GM19467 (cell line): Measurements from ENCODE around the gene TMEM87A.

Source experiments
- ATAC-seq: cut with Tn5 transposase; IDR thresholded peaks from one replicate; pipeline ENCODE4 v1.9.1; 2021; ENCODE audit warnings: mild to moderate bottlenecking, moderate library complexity; ENCODE audit not compliant: unreplicated experiment

The TMEM87A gene

DNA sequence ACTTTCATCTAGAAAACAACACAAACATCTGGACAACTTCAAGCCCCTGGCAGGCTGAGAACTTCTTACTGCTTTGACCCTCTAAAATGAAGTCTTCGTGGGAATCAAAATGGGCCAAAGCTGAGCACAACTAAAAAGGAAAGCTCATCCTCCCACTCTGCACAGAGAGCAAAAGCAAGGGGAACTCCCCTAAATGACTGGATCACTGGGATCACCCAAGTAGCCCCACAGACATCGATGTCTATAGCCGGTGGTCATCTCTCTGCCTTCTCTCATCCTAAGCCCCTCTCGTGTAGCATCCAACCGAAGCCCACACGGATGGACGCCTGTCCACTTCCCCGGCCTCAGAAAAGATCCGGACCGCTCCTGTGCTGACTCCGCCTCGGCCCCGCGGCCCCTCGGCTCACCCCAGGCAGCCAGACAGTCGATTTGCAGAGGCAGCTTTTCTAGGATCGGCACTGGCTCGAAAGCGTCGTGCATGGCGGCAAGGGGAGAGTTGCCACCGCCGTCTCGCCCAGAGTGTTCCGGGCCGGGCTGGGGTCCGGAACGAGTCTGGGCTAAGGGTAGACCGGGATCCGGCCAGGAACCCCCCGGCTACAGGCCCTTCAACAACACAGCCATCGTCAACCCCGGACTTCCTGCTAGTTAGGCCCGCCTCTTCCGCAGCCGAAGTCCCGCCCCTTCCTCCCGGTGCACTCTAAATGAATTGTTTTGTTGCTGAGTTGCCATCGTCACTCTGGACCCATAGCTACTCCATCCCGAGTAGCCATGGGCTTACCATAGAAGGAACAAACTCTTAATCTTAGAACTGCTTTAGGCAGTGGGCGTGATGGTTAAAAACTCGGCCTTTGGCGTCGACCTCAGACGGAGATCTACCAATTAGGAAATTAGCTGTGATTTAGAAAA, 65.3 kb downstream of the TMEM87A start, which contains the start of gene VPS39:
VPS39 (minus strand) TSS at position 631 of the 906 bp plus-strand sequence; CDS start at position 480, 151 bp downstream.
- peak; percentile 86 for ATAC-seq

DNA sequence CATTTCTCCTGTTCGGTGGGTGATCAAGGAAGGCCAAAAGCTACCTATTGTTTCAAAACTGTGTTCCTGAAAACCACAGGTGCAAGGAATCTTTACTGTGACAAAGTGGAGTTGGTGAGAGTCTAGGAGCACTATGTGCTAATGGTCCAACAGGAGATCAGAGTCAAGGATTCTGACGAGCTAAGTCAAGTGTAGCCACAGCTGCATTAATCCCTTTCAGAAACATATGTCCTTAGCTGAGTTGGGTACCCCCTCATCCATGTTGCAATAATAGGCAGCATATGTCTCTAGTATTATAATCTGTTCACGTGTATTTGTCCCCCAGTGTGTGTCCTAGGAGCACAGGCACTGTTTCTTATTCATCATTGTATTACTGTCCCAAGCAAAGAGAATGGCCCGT, 66.8 kb downstream of the TMEM87A start:
- no peak for ATAC-seq

- ATAC-seq: no peak
Observed at GRCh38 chr15:42203891-42204290, 69.3 kb downstream of the TMEM87A start.

DNA sequence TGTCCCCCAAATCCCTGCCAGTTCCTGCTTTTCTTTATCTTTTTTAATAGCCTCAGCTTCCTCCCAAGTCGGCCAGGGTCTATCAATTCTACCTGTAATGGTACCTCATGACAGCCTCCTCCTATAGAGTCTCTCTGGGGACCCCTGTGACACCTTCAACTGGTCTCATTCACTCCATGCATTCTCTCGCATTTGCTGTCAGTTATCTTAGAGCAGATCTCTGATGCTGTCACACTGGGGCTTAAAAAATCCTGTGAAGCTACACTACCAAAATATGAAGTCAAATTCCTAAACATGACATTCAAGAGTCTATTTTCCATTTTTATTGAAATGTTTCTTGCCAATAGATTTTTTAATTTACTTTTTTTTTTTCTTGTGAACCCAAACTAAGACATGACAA, 70.6 kb downstream of the TMEM87A start:
- no peak for ATAC-seq

GRCh38 chr15:42201801-42202200, 71.4 kb downstream of the TMEM87A start:
- ATAC-seq: no peak

DNA sequence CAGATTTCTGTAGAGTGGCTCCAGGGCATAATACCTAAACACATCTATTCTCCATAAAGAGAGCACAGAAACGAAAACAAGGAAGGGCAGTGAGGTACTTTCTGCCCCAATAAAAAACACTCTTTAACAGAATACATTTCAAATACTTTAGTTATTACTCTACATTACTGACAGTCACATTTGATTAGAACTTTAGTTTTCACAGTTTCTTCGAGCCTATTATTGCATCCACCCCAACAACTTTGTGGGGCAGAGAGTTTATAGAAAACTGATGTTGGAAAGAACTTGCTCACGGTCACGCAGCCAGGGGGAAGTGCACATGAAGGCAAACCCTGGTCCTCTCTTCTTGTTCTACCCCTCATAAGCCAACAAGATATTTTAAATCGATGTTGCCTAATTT, 74.1 kb downstream of the TMEM87A start:
- ATAC-seq: no peak

GRCh38 chr15:42198516-42198915, 74.7 kb downstream of the TMEM87A start:
- ATAC-seq: no peak

GRCh38 chr15:42194513-42194912, 78.7 kb downstream of the TMEM87A start:
- no peak for ATAC-seq

GRCh38 chr15:42193383-42193782, 79.8 kb downstream of the TMEM87A start:
- no peak for ATAC-seq

DNA sequence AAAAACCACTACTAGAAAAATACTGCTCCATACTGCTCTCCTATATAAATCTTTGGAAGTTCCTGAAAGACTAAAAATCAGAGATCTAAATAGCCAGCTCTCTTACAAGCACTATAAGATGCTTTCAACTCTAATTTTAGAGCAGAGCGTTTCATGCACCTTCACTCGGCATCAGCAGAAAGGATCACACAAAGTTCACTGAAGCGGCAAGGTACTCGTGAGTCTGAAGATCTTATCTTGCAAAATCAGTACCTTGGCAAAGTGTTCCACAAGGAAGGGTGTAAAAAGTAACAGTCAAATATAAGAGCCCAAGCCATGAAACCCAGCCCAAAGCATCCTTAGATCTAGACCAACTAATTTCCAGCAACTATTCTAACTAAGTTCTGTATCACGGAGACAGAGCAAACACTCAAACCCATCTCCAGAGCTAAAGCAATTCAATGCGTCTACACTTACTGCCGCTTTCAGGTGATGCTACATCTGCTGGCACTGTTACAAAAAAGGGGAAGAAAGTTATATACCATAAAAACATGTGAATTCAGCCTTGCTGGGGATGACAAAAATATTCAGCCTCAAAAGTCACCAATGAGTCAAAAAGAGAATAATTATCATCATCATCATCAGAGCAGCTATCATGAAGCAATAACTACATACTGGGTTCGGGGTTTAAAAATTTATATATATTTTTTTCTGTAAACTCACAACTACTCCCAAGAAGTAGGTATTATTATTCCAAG, 81.5 kb downstream of the TMEM87A start:
- ATAC-seq: no peak

DNA sequence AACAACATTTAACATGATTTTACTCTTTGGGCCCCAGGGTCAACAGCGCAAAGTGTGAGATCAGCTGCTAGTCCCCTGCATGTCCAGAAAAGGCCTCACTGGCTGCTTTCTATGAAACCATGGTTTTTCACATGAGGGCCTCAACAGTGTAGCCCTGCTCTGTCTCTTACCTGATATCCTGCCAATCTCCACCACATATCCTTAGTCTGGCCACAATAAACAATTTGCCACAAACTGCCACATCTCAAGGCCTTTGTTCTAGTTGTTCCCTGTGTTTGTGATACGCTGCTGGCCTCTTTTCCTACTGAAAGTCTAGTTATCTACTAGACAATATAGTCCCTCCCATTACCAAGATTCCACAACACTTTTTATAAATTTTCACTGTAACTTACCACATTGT, 82.9 kb downstream of the TMEM87A start:
- ATAC-seq: no peak

- ATAC-seq: no peak
Observed at GRCh38 chr15:42185801-42186200, 87.4 kb downstream of the TMEM87A start.

GRCh38 chr15:42184736-42185135, 88.5 kb downstream of the TMEM87A start:
- ATAC-seq: no peak

- no peak for ATAC-seq
Observed at GRCh38 chr15:42184296-42184695, 88.9 kb downstream of the TMEM87A start.

DNA sequence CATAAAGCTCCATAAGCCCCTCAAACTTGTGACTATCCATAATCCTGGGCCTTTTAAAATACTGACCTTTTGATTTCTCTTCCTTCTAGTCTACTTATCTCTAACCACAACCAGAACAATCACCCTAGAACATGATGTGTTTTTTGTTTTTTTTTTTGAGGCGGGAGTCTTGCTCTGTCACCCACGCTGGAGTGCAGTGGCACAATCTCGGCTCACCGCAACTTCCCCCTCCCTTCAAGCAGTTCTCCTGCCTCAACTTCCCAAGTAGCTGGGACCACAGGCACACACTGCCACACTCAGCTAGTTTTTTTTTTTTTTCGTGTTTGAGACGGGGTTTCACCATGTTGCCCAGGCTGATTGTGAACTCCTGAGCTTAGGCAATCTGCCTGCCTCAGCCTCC, 90.3 kb downstream of the TMEM87A start:
- no peak for ATAC-seq

DNA sequence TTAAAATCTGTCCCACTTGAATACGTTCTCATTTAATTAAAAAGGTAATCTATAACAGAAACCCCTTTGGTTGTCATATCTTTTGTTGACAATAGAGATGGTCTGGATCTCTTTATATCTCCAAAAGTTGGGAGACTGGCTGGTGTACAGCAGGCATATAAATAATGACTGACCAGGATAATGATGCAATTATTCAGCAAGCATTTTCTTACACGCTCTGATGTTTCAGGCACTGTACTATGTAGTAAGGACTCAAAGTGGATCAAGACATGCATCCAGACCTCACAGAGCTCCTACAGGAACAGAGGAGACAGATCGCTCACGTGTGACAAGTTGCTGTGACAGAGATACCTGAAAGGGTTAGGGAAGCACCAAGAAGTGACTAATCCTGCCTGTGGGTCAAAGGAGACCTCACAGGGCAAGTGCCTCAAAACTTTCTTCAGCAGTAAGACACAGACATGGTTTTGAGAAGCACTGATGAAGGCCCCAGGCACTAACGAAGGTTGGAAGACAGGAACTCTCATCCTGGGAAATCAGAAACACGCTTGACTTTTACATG, 90.8 kb downstream of the TMEM87A start:
- ATAC-seq: no peak

- ATAC-seq: no peak
Observed at GRCh38 chr15:42178056-42178455, 95.2 kb downstream of the TMEM87A start.

- no peak for ATAC-seq
Observed at GRCh38 chr15:42175671-42176070, 97.6 kb downstream of the TMEM87A start.

GRCh38 chr15:42172475-42172874, 100.8 kb downstream of the TMEM87A start:
- ATAC-seq: no peak

DNA sequence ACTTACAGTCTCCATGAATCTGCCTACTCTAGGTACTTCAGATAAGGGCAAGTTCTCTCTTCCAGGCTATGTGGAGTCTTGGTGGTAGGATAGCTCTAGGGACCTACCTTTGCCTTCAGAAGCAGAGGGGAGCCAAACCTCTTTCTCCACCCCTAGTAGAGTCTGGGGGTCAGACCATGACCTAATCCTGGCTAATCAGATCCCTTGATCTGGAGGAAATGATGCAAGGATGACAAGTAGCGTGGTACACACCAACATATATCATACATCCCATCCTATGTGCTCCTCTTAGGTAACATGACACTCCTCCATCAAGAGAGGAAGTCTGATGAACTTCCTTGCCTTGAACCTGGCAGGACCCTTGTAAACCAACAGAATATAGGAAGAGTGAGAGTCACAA, 101.4 kb downstream of the TMEM87A start:
- no peak for ATAC-seq

GRCh38 chr15:42171122-42171521, 102.1 kb downstream of the TMEM87A start:
- no peak for ATAC-seq
